ENCODE results near the gene PARD6G. TPM values are rescaled to one million over a fixed set of nuclear protein-coding genes. Genes with fewer than 3 reads are reported as not detected.

The PARD6G gene
- total and polyA plus RNA-seq, 2 of the 8 experiments (the other 6 are each of a cell fraction or from before 2014, with no cell fraction given), result 11.3 to 17.9 TPM

- 37% methylated on average over 13 of the region's 13 CpGs; no CpG with 5 or more reads in 1 of the 2 experiments for WGBS, 2 experiments (ENCODE audit: extremely low coverage in 1 of 2, insufficient coverage in 1 of 2, insufficient read length in 1 of 2, insufficient replicate concordance in 2 of 2, low coverage in 1 of 2, low lambda C conversion rate in 2 of 2, missing lambda C conversion rate in 1 of 2)
- Histone ChIP-seq H3K23ac (ENCODE audit: insufficient read length) (no peak overlapping the region), H4K91ac (replicated peaks; ENCODE audit: insufficient read length, low read length) (no peak overlapping the region), H3K79me1 (ENCODE audit: low read depth, low read length) (no peaks in the 10 kb centered on the region), H2AFZ (ENCODE audit: low read length) (no peak overlapping the region), H2AK5ac (ENCODE audit: low read depth, low read length) (no peak overlapping the region), H3K79me2 (ENCODE audit: control insufficient read depth in 1 of 2, insufficient read depth in 2 of 2, low read length in 2 of 2) (no peaks in the 10 kb centered on the region), H3K27ac (ENCODE audit: low read depth, low read length) (no peak overlapping the region), H3K9me3 (ENCODE audit: insufficient read depth in 2 of 2, low read depth in 1 of 2, low read length in 1 of 2) (no peaks in the 10 kb centered on the region), H4K5ac (ENCODE audit: insufficient read length, low read depth, low read length) (no peak overlapping the region), H4K8ac (ENCODE audit: extremely low read depth, insufficient read depth, low read length) (no peak overlapping the region), H3K4ac (replicated peaks; ENCODE audit: insufficient read length, low read depth, low read length) (no peak overlapping the region), H2BK20ac (ENCODE audit: low read length) (no peak overlapping the region), H4K20me1 (replicated peaks in 1 of 2; ENCODE audit: control insufficient read depth in 1 of 2, insufficient read depth in 2 of 2, low read length in 2 of 2) (peaks cover 2 to 8% of the 10 kb centered on the region in 2 experiments), H3K36me3 (ENCODE audit: control insufficient read depth in 2 of 4, insufficient read depth in 4 of 4, low read length in 3 of 4) (no peaks in the 10 kb centered on the region; a peak in 1 of 8 replicates), H3K4me2 (ENCODE audit: insufficient read depth in 1 of 2, low read depth in 2 of 2, low read length in 2 of 2) (peak overlapping the region; percentile 56 to 59), H2BK15ac (ENCODE audit: low read length) (no peak overlapping the region), H3K18ac (ENCODE audit: extremely low read depth, low read length) (no peak overlapping the region; the same call in 1 of the 2 replicates), H3K4me3 (ENCODE audit: extremely low read depth in 1 of 4, insufficient read depth in 2 of 4, low read depth in 3 of 4, low read length in 4 of 4) (peak overlapping the region in 2 of 4 experiments; percentile 13 to 31; a peak in 3 of 8 replicates), H3K14ac (ENCODE audit: insufficient read length) (no peak overlapping the region), H3K9ac (replicated peaks in 1 of 4; ENCODE audit: extremely low read depth in 1 of 4, low read depth in 3 of 4, low read length in 3 of 4) (peak overlapping the region in 1 of 4 experiments; percentile 37; a peak in 1 of 7 replicates), H3K56ac (replicated peaks; ENCODE audit: insufficient read length, low read depth, low read length) (no peak overlapping the region), H3K4me1 (replicated peaks in 1 of 4; ENCODE audit: control insufficient read depth in 3 of 4, insufficient read depth in 4 of 4, low read length in 3 of 4) (peaks cover 2 to 29% (median 7%) of the 10 kb centered on the region in 4 experiments; a peak in 6 of 7 replicates), H3K27me3 (replicated peaks in 1 of 4; ENCODE audit: control insufficient read depth in 3 of 4, extremely low read depth in 1 of 4, insufficient read depth in 3 of 4, low read length in 3 of 4) (no peaks in the 10 kb centered on the region), H2BK5ac (ENCODE audit: low read depth, low read length) (no peak overlapping the region), H3K23me2 (ENCODE audit: low read depth, low read length) (no peaks in the 10 kb centered on the region), H2BK12ac (ENCODE audit: low read depth, low read length) (no peak overlapping the region), H2BK120ac (replicated peaks; ENCODE audit: low read depth, low read length) (no peak overlapping the region)
- DNase-seq (ENCODE audit: low read depth in 1 of 2, low spot score in 2 of 2), result peak in 1 of 2 experiments; percentile 45
- POLR2A ChIA-PET (ENCODE audit: partially characterized antibody), result interaction anchor here (1.0 to 2.1 kb wide), 2 partner anchors 14 to 22 kb away, joined by 4 to 6 read pairs; no protein-coding TSS in a partner anchor
- TF ChIP-seq TEAD4 (IDR thresholded peaks at IDR 0.05; ENCODE audit: low read depth, low read length) (peak; percentile 56; the same call in 1 of the 2 replicates), KDM4A (IDR thresholded peaks at IDR 0.05; ENCODE audit: low read depth, low read length, severe bottlenecking) (no peak), SIN3A (conservative IDR thresholded peaks at IDR 0.05 in 1 of 2, IDR thresholded peaks at IDR 0.05 in 1 of 2; ENCODE audit: low read depth in 1 of 2, low read length in 2 of 2) (no peak)
- CTCF ChIA-PET (ENCODE audit: partially characterized antibody), result interaction anchor here (0.7 to 1.4 kb wide), 6 partner anchors 29 to 55 kb away, joined by 3 to 6 read pairs (median 4); no protein-coding TSS in a partner anchor
- no peak for FAIRE-seq
These were observed 50.6 kb downstream of the PARD6G start for GRCh38 chr18:80196528-80197320.

All from H1 (cell line).